H1 (cell line): Measurements from ENCODE around the gene NFYA. TPM values are rescaled to one million over a fixed set of nuclear protein-coding genes. Genes with fewer than 3 reads are reported as not detected.
A peak's percentile ranks its signal among the peaks of the same experiment; 100 is the strongest.

Source experiments
- CTCF ChIA-PET: fragments of 300-600 bp; sonication (Branson Sonifier 250); formaldehyde crosslinking; loops from one replicate; lab custom pipeline; 2021; ENCODE audit not compliant: partially characterized antibody; lab: Charles Lee
- POLR2A ChIA-PET: fragments of 300-600 bp; sonication (Branson Sonifier 250); formaldehyde crosslinking; loops from one replicate; lab custom pipeline; 2021; ENCODE audit warnings: inconsistent platforms; ENCODE audit not compliant: partially characterized antibody; lab: Charles Lee
- DNase-seq, 2 experiments: peaks; one replicate each; pipeline versions ENCODE4 v3.0.0 to v3.0.0-alpha.2; 2010 to 2022; ENCODE audit warnings: low spot score in 2 of 2, low read depth in 1 of 2, mixed read lengths in 1 of 2
- FAIRE-seq: peaks from 2 replicates; lab custom pipeline; 2011; peaks lifted over from hg19 to GRCh38; lab: Jason Lieb, UNC
- H2AFZ ChIP-seq: 2 replicates; pipeline ENCODE4 v1.8.1; 2012; ENCODE audit warnings: low read length, inconsistent platforms
- H2AK5ac ChIP-seq: 2 replicates; pipeline ENCODE4 v1.6.1; 2013; ENCODE audit warnings: low read depth, low read length
- H2BK120ac ChIP-seq: replicated peaks from 2 replicates; pipeline ENCODE3; 2013; ENCODE audit warnings: low read depth, low read length, inconsistent platforms
- H2BK12ac ChIP-seq: 2 replicates; pipeline ENCODE4 v1.6.1; 2013; ENCODE audit warnings: low read depth, low read length
- H2BK15ac ChIP-seq: 2 replicates; pipeline ENCODE4 v1.6.1; 2013; ENCODE audit warnings: low read length
- H2BK20ac ChIP-seq: 2 replicates; pipeline ENCODE4 v1.6.1; 2013; ENCODE audit warnings: low read length
- H2BK5ac ChIP-seq: 2 replicates; pipeline ENCODE4 v1.6.1; 2013; ENCODE audit warnings: low read depth, low read length
- H3K14ac ChIP-seq: 2 replicates; pipeline ENCODE4 v1.6.1; 2013; ENCODE audit warnings: inconsistent platforms; ENCODE audit not compliant: insufficient read length
- H3K18ac ChIP-seq: 2 replicates; pipeline ENCODE4 v1.6.1; 2013; ENCODE audit warnings: low read length; ENCODE audit errors: extremely low read depth
- H3K23ac ChIP-seq: 2 replicates; pipeline ENCODE4 v1.6.1; 2013; ENCODE audit warnings: inconsistent platforms; ENCODE audit not compliant: insufficient read length
- H3K23me2 ChIP-seq: 2 replicates; pipeline ENCODE4 v1.6.1; 2013; ENCODE audit warnings: low read depth, low read length
- H3K27ac ChIP-seq: 2 replicates; pipeline ENCODE4 v1.6.1; 2011; ENCODE audit warnings: low read depth, low read length, inconsistent platforms
- H3K27me3 ChIP-seq, 4 experiments: replicated peaks in 1 of 4; 1 replicate in 1 of 4; 2 replicates in 3 of 4; pipeline versions ENCODE4 v1.6.1 to v1.8.1; 2011 to 2013; ENCODE audit warnings: low read length in 3 of 4, mild to moderate bottlenecking in 3 of 4, inconsistent platforms in 2 of 4, mixed read lengths in 2 of 4, moderate library complexity in 1 of 4; ENCODE audit not compliant: control insufficient read depth in 3 of 4, insufficient read depth in 3 of 4; ENCODE audit errors: extremely low read depth in 1 of 4
- H3K36me3 ChIP-seq, 4 experiments: 2 replicates each; pipeline versions ENCODE4 v1.6.1 to v1.8.1; 2011 to 2013; ENCODE audit warnings: mild to moderate bottlenecking in 4 of 4, low read length in 3 of 4, moderate library complexity in 2 of 4, control low read depth in 1 of 4, inconsistent platforms in 1 of 4; ENCODE audit not compliant: insufficient read depth in 4 of 4, control insufficient read depth in 2 of 4
- H3K4ac ChIP-seq: replicated peaks from 2 replicates; pipeline ENCODE3; 2013; ENCODE audit warnings: low read length, low read depth, mixed read lengths, inconsistent platforms; ENCODE audit not compliant: insufficient read length
- H3K4me1 ChIP-seq, 4 experiments: replicated peaks in 1 of 4; 1 replicate in 1 of 4; 2 replicates in 3 of 4; pipeline versions ENCODE4 v1.6.1 to v1.8.1; 2011 to 2013; ENCODE audit warnings: low read length in 3 of 4, inconsistent platforms in 2 of 4, mixed read lengths in 1 of 4; ENCODE audit not compliant: insufficient read depth in 4 of 4, control insufficient read depth in 3 of 4
- H3K4me2 ChIP-seq, 2 experiments: 2 replicates each; pipeline versions ENCODE4 v1.6.1 to v1.8.1; 2011 to 2013; ENCODE audit warnings: low read depth in 2 of 2, low read length in 2 of 2, control low read depth in 1 of 2, inconsistent platforms in 1 of 2, mild to moderate bottlenecking in 1 of 2; ENCODE audit not compliant: insufficient read depth in 1 of 2
- H3K4me3 ChIP-seq, 4 experiments: fragments of 200-600, 300-600 bp in 1 of 4; sonication (generic), shearing (Covaris generic), sonication (Bioruptor Twin) in 1 of 4; 2 replicates each; pipeline versions ENCODE4 v1.5.1 to v1.8.1; 2011 to 2016; ENCODE audit warnings: low read length in 4 of 4, low read depth in 3 of 4, control low read depth in 2 of 4, inconsistent platforms in 2 of 4, mild to moderate bottlenecking in 2 of 4, mixed read lengths in 1 of 4, moderate library complexity in 1 of 4; ENCODE audit not compliant: insufficient read depth in 2 of 4; ENCODE audit errors: extremely low read depth in 1 of 4
- H3K56ac ChIP-seq: replicated peaks from 2 replicates; pipeline ENCODE3; 2013; ENCODE audit warnings: low read depth, mild to moderate bottlenecking, mixed read lengths, low read length, inconsistent platforms; ENCODE audit not compliant: insufficient read length
- H3K79me1 ChIP-seq: 2 replicates; pipeline ENCODE4 v1.6.1; 2013; ENCODE audit warnings: low read depth, low read length, control low read depth
- H3K79me2 ChIP-seq, 2 experiments: 2 replicates each; pipeline versions ENCODE4 v1.6.1 to v1.8.1; 2012 to 2013; ENCODE audit warnings: low read length in 2 of 2, mild to moderate bottlenecking in 2 of 2, inconsistent platforms in 1 of 2; ENCODE audit not compliant: insufficient read depth in 2 of 2, control insufficient read depth in 1 of 2
- H3K9ac ChIP-seq, 4 experiments: replicated peaks in 1 of 4; 1 replicate in 1 of 4; 2 replicates in 3 of 4; pipeline versions ENCODE4 v1.6.1 to v1.8.1; 2011 to 2013; ENCODE audit warnings: low read depth in 3 of 4, low read length in 3 of 4, control low read depth in 2 of 4, mild to moderate bottlenecking in 2 of 4, moderate library complexity in 2 of 4, inconsistent platforms in 1 of 4; ENCODE audit errors: extremely low read depth in 1 of 4
- H3K9me3 ChIP-seq, 2 experiments: 2 replicates each; pipeline versions ENCODE4 v1.6.1 to v1.8.1; 2012 to 2013; ENCODE audit warnings: mild to moderate bottlenecking in 2 of 2, moderate library complexity in 2 of 2, control low read depth in 1 of 2, inconsistent platforms in 1 of 2, low read depth in 1 of 2, low read length in 1 of 2, mixed read lengths in 1 of 2; ENCODE audit not compliant: insufficient read depth in 2 of 2
- H4K20me1 ChIP-seq, 2 experiments: replicated peaks in 1 of 2; 2 replicates each; pipeline versions ENCODE3 to v1.8.1; 2011 to 2013; ENCODE audit warnings: inconsistent platforms in 2 of 2, low read length in 2 of 2, mild to moderate bottlenecking in 1 of 2; ENCODE audit not compliant: insufficient read depth in 2 of 2, control insufficient read depth in 1 of 2
- H4K5ac ChIP-seq: 2 replicates; pipeline ENCODE4 v1.6.1; 2013; ENCODE audit warnings: low read length, low read depth, mixed read lengths, inconsistent platforms; ENCODE audit not compliant: insufficient read length
- H4K8ac ChIP-seq: 2 replicates; pipeline ENCODE4 v1.8.0; 2013; ENCODE audit warnings: mild to moderate bottlenecking, moderate library complexity, low read length, inconsistent platforms; ENCODE audit not compliant: insufficient read depth; ENCODE audit errors: extremely low read depth
- H4K91ac ChIP-seq: replicated peaks from 2 replicates; pipeline ENCODE3; 2013; ENCODE audit warnings: low read length, mixed read lengths, inconsistent platforms; ENCODE audit not compliant: insufficient read length
- CBX8 ChIP-seq: fragments of 300-800, 300-1000 bp; sonication (generic); IDR thresholded peaks from 2 replicates; pipeline ENCODE4 v1.7.1; 2016; ENCODE audit warnings: low read depth, low read length, borderline replicate concordance
- EP300 ChIP-seq, 2 experiments: IDR thresholded peaks; 1 replicate in 1 of 2; 2 replicates in 1 of 2; pipeline ENCODE4 v1.6.1; 2011 to 2012; ENCODE audit warnings: low read depth in 2 of 2, low read length in 2 of 2, mild to moderate bottlenecking in 2 of 2, borderline replicate concordance in 1 of 2, inconsistent platforms in 1 of 2, moderate library complexity in 1 of 2
- GABPA ChIP-seq: IDR thresholded peaks from 2 replicates; pipeline ENCODE4 v1.6.1; 2011; ENCODE audit warnings: mild to moderate bottlenecking, low read length, moderate library complexity, borderline replicate concordance; ENCODE audit not compliant: insufficient read depth
- JUN ChIP-seq: IDR thresholded peaks from 2 replicates; pipeline ENCODE4 v1.6.1; 2011; ENCODE audit warnings: low read depth, mild to moderate bottlenecking, improper control_type of control experiment, low read length
- JUND ChIP-seq: IDR thresholded peaks from 2 replicates; pipeline ENCODE4 v1.6.1; 2011; ENCODE audit warnings: mild to moderate bottlenecking, improper control_type of control experiment, low read length
- MAFK ChIP-seq: IDR thresholded peaks from 2 replicates; pipeline ENCODE4 v1.6.1; 2012; ENCODE audit warnings: low read depth, mild to moderate bottlenecking, improper control_type of control experiment, low read length
- NRF1 ChIP-seq: IDR thresholded peaks from 2 replicates; pipeline ENCODE4 v1.6.1; 2011; ENCODE audit warnings: mild to moderate bottlenecking, low read depth, low read length, improper control_type of control experiment
- POU5F1 ChIP-seq: IDR thresholded peaks from 2 replicates; pipeline ENCODE4 v1.6.1; 2011; ENCODE audit warnings: low read depth, mild to moderate bottlenecking, low read length, moderate library complexity
- RFX5 ChIP-seq: IDR thresholded peaks from 2 replicates; pipeline ENCODE4 v1.6.1; 2011; ENCODE audit warnings: low read depth, low read length, improper control_type of control experiment, borderline replicate concordance
- RNF2 ChIP-seq: fragments of 200-900, 300-1000 bp; sonication (generic); IDR thresholded peaks from 2 replicates; pipeline ENCODE4 v1.7.1; 2016; ENCODE audit warnings: borderline replicate concordance, low read depth, mild to moderate bottlenecking, antibody characterized with exemption, low read length; ENCODE audit not compliant: poor library complexity, severe bottlenecking; ENCODE audit errors: missing control alignments
- RXRA ChIP-seq: IDR thresholded peaks from 2 replicates; pipeline ENCODE4 v1.6.1; 2011; ENCODE audit warnings: low read depth, mild to moderate bottlenecking, low read length, moderate library complexity; ENCODE audit not compliant: insufficient read depth
- SIRT6 ChIP-seq: IDR thresholded peaks from one replicate; pipeline ENCODE4 v1.7.1; 2012; ENCODE audit warnings: low read length, inconsistent platforms
- SUZ12 ChIP-seq: fragments of 200-600 bp; sonication (generic); IDR thresholded peaks from 2 replicates; pipeline ENCODE4 v1.6.1; 2012; ENCODE audit warnings: mild to moderate bottlenecking, inconsistent platforms, low read length, moderate library complexity, mixed read lengths
- WGBS, 2 experiments: shearing (Covaris generic) in 1 of 2; methylation state at CpG; one replicate each; pipeline versions ENCODE4 v1.1.6 to v1.1.7; 2013 to 2015; ENCODE audit warnings: low lambda C conversion rate in 2 of 2, mixed read lengths in 2 of 2, inconsistent platforms in 1 of 2, low coverage in 1 of 2, missing lambda C conversion rate in 1 of 2; ENCODE audit not compliant: insufficient replicate concordance in 2 of 2, insufficient coverage in 1 of 2, insufficient read length in 1 of 2; ENCODE audit errors: extremely low coverage in 1 of 2, missing lambda C conversion rate in 1 of 2; 5-methylcytosine and 5-hydroxymethylcytosine counted together
- polyA plus RNA-seq, 7 experiments: library from polyadenylated mRNA; depleted of rRNA in 3 of 7; stranded (reverse) in 5 of 7; unstranded in 2 of 7; fragments of >200 nt in 5 of 7; fragments of 200-250 nt in 2 of 7; gene quantifications; 1 replicate in 5 of 7; 2 replicates in 1 of 7; 4 replicates in 1 of 7; pipeline versions ENCODE4 v1.2.1 to v1.2.3, GENCODE V29; 2011 to 2013; ENCODE audit warnings: missing spikeins in 2 of 7, mixed read lengths in 2 of 7
- total RNA-seq: library from RNA; stranded (reverse); fragmentation: NEBNext Ultra II Directional; extraction: Animal tissue kit (Norgen Biotek cat#: 25700); gene quantifications from 2 replicates; pipeline ENCODE4 v1.2.1, GENCODE V29; 2021

Gene NFYA
- total and polyA plus RNA-seq, 2 of the 8 experiments (the other 6 are each of a cell fraction or from before 2014, with no cell fraction given), result 19.8 to 33.7 TPM

- Histone ChIP-seq H2AK5ac (no peak overlapping the region), H2BK20ac (no peak overlapping the region), H3K4me1 (peaks cover 0 to 11% (median 3%) of the 10 kb centered on the region in 4 experiments; a peak in 5 of 7 replicates), H4K5ac (no peak overlapping the region), H3K79me2 (no peaks in the 10 kb centered on the region), H3K36me3 (no peaks in the 10 kb centered on the region), H2BK15ac (peak overlapping the region; percentile 32; the same call in 1 of the 2 replicates), H3K56ac (no peak overlapping the region), H3K4me3 (peak overlapping the region; percentile 30 to 68 (median 57)), H3K4ac (no peak overlapping the region), H2BK5ac (peak overlapping the region; percentile 66; the same call in 1 of the 2 replicates), H2BK12ac (no peak overlapping the region), H3K4me2 (peak overlapping the region; percentile 29 to 88), H4K91ac (peak overlapping the region; percentile 29), H3K27me3 (no peaks in the 10 kb centered on the region; a peak in 1 of 7 replicates), H4K8ac (no peak overlapping the region), H3K9ac (peak overlapping the region in 3 of 4 experiments; percentile 16 to 40 (median 34); a peak in 3 of 7 replicates), H3K23me2 (peaks cover 7% of the 10 kb centered on the region), H4K20me1 (no peaks in the 10 kb centered on the region), H2BK120ac (no peak overlapping the region), H3K14ac (no peak overlapping the region), H3K27ac (no peak overlapping the region), H3K79me1 (no peaks in the 10 kb centered on the region), H3K9me3 (no peaks in the 10 kb centered on the region), H2AFZ (peak overlapping the region; percentile 77), H3K18ac (peak overlapping the region; percentile 81; the same call in 1 of the 2 replicates), H3K23ac (no peak overlapping the region)
- TF ChIP-seq POU5F1 (no peak), SUZ12 (no peak), MAFK (no peak), NRF1 (no peak), CBX8 (no peak), RFX5 (no peak), JUN (no peak), GABPA (no peak), JUND (no peak), EP300 (IDR thresholded peaks at IDR 0.05; ENCODE audit: borderline replicate concordance in 1 of 2, low read depth in 2 of 2, low read length in 2 of 2) (no peak), RXRA (no peak), SIRT6 (no peak), RNF2 (no peak)
- ChIA-PET POLR2A (interaction anchor here (0.6 to 2.0 kb wide), 15 partner anchors 9 to 1645 kb away, joined by 3 to 9 read pairs (median 4); partner anchors contain the start of genes NFYA, OARD1 and UNC5CL), CTCF (interaction anchor here (0.6 to 11.8 kb wide), 45 partner anchors 9 to 428 kb away, joined by 3 to 199 read pairs (median 5); partner anchors contain the start of genes APOBEC2, TSPO2 and UNC5CL)
- WGBS, 2 experiments, result 24% methylated on average over 4 of the region's 4 CpGs; no CpG with 5 or more reads in 1 of the 2 experiments
- no peak for FAIRE-seq
- no peak for DNase-seq
These were observed 45.5 kb upstream of the NFYA start for GRCh38 chr6:41027241-41027640.
